Activated CD8-positive, alpha-beta memory T cell treated with anti-CD3 and anti-CD28 coated beads, Interleukin-2, amount 50 U/mL, for 48 hours (primary cell): ENCODE data around the gene KRTAP5-2.

ENCODE experiments used
- DNase-seq: peaks from one replicate; pipeline ENCODE4 v3.0.0-alpha.2; 2020

Gene KRTAP5-2

DNA sequence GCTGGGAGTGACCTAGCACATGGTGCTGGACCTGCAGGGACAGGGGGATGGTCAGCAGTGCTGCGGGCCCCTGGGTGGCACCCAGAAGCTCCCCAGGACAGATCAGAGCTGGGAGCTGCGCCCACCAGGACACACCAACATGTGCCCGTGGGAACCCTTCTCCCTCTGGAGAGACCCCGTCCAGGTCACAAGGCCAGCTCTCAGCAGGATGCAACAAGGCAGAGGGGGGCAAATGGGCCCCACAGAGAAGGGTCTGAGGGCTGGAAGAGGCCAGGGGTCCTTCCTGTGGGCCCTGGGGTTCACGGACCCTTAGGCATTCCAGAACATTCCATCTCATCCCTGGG, 32.2 kb downstream of the KRTAP5-2 start:
- DNase-seq = no peak

DNA sequence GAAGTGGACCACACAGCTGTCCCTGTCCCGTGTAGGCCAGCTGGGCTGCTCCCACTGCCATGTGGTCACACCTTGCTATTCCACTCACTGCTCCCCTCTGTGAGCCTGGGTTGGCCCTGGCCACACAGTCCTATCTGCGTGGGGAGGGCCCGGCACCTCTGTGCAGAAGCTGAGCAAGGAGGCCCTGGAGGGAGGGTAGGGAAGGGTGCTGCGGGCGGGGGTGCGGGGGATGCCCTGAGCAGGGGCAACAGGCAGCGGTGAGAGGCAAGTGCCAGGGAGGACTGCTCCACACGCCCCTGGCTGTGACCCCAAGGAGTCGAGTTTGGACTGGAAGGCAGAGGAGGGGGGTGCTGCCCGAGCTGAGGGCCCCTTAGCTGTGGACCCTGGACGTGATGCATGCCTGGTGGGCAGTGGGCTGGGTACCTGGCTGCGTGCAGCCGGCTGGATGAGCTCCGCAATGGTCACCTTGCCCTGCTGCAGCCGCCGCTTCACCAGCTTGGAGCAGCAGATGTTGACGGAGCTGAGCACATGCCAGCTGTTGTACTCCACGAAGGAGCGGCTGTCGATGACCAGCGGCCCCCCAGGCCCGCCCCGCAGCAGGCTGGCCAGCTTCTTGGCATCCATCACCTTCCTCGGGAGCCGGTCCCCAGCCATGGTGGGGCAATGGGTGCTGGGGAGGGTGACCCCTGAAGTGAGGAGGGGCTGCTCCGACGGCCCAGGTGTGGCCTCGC, 32.8 kb downstream of the KRTAP5-2 start:
- DNase-seq = no peak

DNA sequence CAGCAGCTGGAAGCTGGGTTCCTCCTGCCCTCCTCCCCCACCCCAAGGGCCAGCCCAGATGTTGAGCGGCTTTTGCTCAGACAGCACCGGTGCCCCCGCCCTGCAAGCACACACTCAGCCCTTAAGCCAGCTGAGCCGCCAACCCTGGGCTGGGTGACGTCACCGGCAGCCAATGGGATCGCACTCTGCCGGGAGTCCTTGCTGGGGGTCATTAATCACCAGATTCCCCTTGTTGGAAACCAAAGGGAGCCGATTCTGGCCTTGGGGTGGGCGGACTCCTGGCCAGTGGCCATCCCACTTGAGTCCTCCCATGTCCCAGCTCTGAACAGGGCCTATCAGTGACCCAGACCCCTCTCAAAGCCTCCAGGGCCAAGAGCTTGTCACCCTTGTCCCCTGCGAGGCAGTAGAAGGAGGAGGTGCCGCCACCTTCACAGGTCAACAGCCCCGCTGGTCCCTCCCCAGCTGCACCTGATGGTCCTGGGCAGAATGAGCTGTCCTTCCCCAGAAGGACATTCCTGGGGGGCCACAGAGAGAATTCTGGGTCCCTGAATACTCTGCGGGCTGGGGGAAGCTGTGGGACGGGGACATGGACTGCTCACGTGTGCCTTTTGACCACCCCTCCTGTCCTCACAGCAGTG, 33.4 kb downstream of the KRTAP5-2 start:
- no peak for DNase-seq

DNA sequence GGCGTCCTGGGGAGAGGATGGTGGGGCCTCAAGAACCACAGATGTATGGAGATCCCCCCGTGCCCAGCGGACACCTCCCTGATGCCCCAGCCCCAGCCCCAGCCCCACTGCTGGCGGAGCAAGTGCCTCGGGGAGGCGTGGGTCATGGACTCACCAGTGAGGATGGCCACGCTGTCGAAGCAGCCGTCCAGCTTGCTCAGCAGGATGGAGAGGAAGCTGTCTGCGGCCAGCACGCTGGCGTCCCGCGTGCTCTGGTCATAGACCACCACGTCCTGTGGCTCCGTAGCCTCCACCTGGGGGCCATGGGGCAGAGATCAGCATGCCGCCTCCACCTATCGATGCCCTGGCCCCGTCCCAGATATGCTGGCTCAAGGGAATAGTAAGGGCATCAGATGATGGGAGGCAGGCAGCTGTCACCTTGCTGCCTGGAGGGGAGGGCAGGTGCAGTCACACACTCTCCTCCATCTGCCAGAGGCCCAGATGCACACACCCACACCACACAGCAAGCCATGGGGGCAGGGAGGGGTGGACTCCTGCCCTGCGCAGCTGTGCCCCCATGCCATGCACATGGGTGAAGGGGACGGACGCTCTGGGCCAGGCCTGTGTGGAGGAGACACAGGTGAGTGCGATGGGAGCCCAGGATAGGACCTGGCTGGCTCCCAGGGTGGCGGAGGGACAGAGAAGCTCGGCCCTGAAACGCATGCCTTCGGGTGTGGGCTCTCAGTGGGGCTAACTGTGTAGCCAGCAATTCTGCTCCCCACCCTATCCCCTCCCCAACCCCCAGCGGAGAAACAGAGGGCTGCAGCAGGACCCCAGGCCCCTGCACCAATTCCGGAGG, 34.2 kb downstream of the KRTAP5-2 start:
- no peak for DNase-seq

DNA sequence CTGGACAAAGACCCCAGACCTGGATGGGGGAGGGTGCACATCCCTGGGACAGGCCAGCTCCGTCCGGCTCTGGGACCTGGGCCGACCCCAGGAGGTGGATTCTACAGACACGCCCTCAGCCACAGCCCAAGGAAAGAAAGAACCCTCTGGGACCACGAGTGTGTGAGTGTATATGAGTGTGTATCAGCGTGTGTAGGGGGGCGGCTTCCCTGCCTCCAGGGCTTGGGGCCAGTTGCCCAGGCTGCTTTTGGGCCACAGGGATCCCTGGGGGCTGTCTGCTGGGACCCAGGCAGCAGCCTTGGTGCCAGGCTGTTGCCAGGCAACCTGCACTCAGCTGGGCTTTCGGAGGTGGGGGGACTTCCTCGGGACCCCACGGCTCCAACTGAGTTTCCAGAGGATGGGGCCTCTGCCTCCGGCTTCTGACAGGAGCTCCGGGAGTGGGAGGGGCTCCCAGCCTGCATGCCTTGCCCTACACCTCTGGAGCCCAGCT, 34.9 kb downstream of the KRTAP5-2 start:
- no peak for DNase-seq

DNA sequence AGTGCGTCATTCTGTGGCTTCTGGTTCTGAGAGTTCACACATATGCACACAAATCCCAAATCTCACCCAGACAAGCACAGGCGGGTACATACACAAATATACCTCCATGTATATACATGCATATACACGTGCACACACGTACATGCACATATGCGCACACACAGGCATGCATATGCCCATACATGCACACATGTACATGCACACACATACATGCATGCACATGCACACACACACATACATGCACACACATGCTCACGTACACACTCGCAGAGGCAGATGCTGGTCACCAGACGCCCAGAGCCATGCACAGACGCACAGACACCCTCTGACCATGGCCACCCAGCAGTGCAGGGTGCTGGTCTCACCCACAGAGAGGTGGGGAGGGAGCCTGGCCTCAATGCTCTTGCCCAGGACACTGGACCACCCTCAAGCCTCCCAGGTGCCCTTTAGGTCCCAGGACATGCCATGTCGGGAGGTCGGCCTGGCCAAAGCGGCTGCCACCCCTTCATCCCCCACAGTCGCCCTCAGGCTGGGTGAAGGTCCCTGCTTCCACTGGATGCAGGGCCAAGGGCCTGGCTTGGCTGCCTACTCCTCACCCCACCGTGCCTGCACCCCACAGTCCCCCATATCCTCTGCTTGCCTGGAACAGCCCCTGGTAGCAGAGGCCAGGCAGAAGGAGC, 35.5 kb downstream of the KRTAP5-2 start:
- DNase-seq = no peak

DNA sequence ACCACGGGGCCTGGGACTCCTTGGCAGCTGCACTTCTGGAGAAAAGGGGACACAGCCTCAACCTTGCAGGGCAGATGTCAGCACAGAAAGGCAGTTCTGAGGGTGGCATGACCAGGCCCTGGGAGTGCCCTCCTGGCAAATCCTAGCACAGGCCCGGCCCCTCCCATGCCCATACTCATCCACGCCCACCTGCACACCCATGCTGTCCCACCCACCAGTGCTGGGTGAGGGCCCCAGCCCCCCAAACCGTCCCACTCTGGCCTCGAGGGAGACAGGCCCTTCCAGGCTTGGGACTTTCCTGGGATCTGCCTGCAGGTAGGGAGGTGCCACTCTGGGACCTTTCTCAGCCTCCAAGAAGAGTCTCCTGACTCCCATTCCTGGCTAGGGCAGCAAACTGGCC, 36.1 kb downstream of the KRTAP5-2 start:
- no peak for DNase-seq

DNA sequence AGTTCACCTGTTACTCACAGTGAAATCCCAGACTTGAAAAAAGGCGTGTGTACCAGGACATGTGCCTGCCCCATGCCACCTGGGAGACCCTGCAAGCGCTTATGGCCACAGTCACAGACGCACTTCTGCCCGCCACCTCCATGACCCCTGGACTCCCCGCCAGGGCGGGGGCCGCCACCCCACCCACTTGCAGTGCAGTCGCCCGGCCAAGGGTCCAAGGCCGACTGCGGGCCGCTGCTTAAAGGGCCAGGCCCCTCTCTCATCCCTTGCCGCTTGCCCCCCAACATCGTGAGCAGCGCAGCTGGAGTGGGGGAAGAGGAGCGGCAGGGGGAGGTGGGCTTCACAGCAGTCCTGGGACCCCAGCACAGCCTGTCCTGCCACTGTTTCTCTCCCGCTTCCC, 36.8 kb downstream of the KRTAP5-2 start:
- DNase-seq = no peak

DNA sequence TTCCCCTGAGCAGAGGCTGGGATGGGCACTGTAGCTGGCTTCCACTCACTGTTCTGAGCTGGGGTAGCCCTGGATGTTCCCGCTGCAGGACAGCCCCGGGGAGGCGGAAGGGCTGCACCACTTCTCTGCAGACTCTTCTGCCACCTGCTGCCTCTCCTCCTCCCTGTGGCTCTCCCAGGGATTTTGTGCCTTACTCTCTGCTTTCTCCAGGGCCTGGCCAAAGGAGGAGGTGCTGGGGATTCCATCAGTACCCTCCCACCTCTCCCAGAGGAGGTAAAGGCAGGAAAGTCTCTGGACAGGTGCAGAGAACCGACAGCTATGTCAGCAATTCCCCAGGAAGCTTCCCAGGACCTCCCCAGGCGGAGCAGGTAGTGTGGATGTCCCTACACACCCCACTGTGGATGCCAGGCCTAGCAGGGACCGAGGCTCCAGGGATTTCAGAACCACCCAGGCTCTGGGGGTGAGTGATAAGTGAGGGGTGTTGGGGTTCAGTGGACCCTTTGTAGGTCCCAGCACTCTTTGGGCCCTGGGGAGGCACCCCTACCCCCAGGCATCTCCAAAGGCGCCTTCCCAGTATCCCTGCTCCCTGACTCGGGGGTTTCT, 37.3 kb downstream of the KRTAP5-2 start:
- DNase-seq = no peak

DNA sequence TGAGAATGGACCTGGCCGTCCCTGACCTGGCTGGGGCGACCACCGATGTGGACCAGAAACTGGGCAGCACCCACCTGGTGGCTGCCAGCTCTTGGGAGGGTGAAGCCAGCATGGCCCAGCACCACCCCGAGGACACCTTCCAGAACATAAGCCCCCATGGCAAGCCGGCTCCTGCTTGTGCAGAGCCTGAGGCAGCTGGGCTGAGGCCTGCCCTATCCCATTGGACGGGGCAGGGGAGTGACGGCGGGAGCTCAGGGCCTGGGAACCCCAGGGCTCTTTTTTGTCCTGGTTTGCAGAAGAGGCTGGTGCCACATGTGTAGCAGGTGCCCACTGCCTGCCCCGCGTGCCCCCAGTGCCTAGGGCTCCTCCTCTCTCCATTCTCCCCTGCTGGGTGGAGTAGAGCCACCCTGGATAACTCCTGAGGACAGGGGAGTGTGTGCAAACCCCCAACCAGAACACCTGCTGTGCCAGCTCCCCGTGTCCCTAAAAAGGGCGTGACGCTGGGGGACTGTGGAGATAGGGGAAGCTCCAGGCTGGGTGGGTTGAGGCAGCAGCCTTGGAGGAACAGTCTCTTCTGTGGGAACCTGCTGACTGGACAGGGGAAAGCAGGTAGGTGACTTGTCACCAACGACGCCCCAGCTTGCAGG, 38.0 kb downstream of the KRTAP5-2 start:
- DNase-seq = no peak

DNA sequence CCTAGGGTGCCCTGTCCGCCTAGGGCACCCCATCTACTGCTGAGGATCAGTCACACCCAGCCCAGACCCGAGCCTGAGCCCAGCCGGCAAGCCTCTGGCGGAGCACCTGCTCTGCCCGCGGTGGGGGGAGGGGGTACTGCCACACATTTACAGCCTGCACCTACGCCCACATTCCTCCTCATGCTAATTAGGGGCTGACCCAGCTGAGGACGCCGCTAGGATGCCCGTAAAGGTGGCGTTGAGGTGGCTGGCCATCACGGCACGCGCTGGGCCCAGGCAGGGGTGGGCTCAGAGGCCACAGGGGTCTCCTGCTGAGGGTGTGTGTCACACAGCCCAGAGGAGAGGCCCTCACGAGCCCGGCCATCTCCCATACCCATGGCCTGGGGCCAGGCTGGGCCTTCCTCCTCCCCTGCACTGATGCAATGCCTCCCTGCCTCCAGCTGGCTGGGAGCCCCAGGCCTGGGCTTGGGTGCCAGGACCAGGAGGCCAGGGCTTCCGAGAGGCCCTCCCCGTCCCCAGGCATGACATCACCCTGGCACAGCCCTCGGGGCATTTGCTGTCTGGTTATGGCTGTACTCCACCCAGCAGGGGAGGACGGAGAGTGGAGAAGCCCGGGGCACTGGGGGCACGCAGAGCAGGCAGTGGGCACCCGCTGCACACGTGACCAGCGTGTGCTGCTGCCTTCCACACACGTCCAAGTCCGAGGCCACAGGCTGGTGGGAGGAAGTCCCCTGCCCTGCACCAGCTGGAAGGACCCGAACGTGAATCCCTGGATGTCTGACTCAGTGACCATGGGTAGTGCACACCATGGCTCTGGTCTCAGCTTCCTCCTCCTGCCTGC, 38.8 kb downstream of the KRTAP5-2 start:
- DNase-seq = no peak

DNA sequence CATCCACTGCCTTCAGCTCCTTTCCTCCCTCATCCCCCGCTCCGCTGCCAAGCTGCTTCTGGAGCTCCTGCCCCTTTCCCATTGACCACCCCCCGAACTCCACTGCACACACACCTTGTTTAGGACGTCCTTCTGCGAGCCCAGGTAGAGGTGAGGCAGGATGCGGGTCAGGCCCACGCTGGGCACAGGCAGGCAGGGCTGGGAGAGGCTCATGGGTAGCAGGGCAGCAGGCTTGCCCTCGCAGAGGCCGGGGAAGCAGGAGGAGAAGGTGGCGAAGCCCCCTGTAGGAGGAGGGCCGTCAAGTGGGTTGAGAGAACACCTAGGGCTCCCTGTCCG, 39.4 kb downstream of the KRTAP5-2 start:
- DNase-seq = no peak

DNA sequence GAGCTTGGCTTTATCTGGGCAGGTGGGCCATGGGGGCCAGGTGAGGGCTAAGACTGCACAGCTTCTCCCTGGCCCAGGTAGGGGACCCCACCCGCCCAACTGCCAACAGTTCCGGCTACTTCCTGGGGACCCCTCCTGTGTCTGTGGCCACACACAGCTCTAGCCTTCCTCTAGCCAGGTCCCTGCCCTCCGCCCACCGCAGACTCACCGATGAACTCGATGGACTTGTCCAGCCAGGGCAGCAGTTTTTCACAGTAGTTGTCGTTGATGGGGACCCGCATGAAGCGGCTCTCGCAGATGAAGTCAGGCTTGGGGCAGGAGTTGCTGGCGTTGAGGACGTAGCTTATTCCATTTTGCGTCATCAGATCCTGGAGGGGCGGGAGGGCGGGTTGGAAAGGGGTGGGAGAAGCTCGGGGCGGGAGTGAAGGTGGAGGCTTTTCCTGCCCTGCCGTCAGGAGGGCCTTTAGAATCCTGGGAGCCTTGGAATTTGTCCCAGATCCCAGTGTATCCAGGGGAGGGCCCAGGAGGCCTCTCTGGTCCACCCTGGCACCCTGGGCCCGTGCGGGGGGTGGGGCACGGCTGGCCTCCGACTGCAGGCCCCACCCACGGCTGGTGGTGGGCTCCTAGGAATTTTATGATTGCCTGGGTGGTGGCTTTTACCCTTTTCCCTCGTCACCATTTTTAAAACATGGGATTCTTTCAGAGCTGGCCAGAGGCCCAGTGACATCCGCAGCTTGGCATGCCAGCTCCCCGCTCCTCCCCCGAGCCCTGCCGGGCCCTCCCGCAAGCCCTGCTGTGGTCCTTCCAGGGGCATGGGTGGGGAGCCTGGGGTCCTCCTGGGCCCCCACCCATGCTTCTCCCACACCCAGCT, 40.0 kb downstream of the KRTAP5-2 start:
- no peak for DNase-seq

DNA sequence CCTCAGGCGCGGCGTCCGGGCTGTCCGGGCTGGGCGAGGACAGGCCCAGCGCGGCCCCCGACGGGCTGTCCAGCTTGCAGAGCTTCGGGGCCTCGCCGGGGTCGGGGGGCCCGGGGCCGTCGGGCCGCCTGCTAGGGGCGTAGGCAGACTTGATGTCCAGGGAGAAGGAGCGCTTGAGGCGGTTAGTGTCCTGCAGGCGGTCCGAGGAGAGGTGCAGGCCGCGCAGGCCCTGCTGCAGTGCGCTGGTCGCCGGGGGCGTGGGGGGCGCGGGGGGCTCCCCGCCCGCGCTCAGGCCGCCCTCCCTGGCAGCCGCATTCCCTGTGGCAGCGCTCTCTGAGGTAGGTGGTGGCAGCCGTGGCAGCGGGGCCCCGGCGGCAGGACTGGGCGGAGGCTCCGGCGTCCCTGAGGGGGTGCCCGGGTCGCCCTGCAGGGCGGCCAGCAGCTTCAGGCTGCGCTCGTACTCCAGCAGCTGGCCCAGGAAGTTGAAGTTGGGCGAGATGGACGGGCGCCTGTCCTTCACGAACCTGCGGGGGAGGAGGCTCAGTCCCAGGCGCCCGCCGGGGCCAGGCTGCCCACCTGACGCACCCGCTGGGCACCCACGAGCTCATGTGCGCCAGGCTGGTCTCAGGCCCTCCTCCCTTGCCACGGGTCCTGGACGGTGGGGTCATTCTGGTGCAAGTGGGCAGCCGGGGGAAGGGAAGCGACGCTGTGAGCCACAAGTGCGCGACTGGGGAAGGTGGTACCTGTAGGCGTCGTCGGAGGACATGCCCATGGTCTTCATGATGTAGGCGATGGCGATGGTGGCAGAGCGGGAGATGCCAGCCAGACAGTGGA, 40.8 kb downstream of the KRTAP5-2 start:
- DNase-seq = no peak

DNA sequence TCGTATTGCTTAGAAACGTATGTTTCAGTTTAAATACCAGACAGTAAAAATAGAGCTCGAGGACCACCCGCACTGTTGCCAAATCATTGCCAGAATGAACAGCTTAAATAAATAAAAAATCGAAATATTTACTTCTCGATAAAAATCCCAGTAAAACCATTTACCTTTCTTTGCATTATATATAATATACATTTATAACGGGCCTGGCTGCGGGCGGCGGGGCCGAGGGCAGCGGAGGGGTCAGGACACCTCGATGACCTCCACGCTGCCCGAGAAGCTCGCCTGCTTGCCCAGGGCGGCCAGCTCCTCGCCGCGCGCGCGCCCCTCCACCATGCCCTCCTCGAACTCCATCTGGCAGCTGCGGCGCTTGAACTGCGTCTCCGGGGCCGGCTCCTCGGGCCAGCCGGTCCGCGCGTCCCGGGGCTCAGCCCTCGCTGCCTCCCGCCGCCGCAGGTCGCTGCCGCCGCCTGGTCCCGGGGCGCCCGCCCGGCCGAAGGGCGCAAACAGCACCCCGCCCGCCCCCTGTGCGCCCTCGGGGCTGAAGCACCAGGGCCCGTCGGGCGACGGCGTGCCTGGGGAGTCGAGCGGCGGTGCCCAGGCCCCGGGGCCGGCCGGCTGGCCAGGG, 41.7 kb downstream of the KRTAP5-2 start:
- DNase-seq = no peak

DNA sequence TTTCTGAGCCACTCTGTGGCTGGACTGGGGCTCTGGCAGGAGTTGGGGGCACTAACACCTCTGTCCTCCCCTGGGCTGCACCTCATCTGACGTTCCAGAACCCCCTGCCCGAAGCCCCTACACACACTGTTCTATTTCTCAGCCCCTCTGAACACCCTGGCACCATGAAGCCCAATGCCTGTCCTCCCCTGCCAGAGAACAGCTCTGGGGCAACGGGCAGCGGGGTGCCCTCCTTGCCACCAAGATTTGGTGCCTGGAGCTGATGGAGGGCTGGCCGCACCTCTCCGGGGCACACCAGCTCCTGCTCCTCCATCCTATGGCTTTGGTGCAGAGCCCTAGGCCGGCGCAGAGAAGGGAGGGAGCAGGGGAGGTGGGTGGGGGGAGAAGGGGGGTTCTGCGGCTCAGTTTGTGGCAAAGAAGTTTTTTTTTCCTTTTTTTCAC, 42.4 kb downstream of the KRTAP5-2 start:
- DNase-seq = no peak

DNA sequence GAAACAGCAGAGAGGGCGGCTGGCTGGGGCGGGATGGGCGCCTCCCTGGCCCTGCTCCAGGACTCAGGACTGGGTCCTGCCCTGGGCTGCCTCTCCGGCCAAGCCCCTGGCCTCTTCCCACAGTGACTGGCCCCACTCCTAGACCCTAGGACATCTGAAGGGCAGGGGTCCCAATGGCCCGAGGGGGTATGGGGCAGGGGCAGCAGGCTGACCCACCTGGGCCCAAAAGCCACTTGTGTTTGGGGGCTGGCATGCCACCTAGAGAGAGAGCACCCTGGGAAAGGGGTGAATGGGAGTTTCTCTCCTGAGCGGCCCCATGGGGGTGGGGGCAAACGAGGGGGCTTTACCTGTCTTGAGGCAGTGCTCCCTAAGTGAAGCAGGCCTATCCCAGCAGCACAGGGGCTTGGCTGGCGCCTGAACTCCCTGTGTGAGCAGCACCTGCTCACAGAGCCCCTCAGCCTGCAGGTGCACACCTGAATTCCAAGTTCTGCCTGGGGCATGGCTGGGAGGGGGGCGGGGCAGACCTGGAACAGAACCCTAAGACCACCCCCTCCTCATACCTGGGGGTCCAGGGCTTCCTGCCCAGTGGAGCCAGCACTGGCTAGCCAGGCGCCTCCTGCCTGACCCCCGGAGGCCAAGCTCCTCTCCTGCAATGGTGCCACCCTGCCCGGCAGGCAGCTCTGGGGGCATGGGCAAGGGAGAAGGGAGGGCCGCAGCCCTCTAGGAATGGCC, 42.9 kb downstream of the KRTAP5-2 start:
- DNase-seq = no peak
